Right ventricle myocardium inferior (tissue), 1 donor: ENCODE measurements around the gene NIPA2. TPM values are rescaled to one million over a fixed set of nuclear protein-coding genes. Genes with fewer than 3 reads are reported as not detected.
A peak's percentile ranks its signal among the peaks of the same experiment; 100 is the strongest.

Experiments used
- ATAC-seq: fragments of 200-7000 bp; cut with Tn5 transposase; one replicate; pipeline ENCODE4 v1.9.1; 2020; ENCODE audit warnings: mild to moderate bottlenecking, moderate library complexity
- DNase-seq: peaks from one replicate; pipeline ENCODE4 v3.0.0; 2021; ENCODE audit errors: missing footprints
- intact Hi-C: fragments of 100-400 bp; cut with DNase I; formaldehyde crosslinking; loops from one replicate; pipeline ENCODE4 v1.11.0; 2022
- total RNA-seq: library from RNA; stranded (reverse); fragmentation: NEBNext Ultra II Directional; extraction: Animal tissue kit (Norgen Biotek cat#: 25700); gene quantifications from one replicate; pipeline ENCODE4 v1.2.1, GENCODE V29; 2021
- donor health status: DM: no; HTN: yes; CAD: no; lungs with severe emphysema.

NIPA2 gene
- total RNA-seq, 1 donor from 2014 or later = 22.6 TPM

- ATAC-seq (no peak), DNase-seq (no peak)
- intact Hi-C loops = no loop called here
Measured at GRCh38 chr15:22823495-22824128, 14.9 kb upstream of the NIPA2 start.

- ATAC-seq (no peak), DNase-seq (no peak)
- intact Hi-C loops = no loop called here
Measured at GRCh38 chr15:22827125-22827524, 11.3 kb upstream of the NIPA2 start.

- ATAC-seq (no peak), DNase-seq (no peak)
- intact Hi-C loops = no loop called here
Measured at GRCh38 chr15:22831473-22831872, 7.0 kb upstream of the NIPA2 start.

- no peak for ATAC-seq
- intact Hi-C loops = no loop called here
- no peak for DNase-seq
Measured at GRCh38 chr15:22839046-22839695, 705 bp downstream of the NIPA2 start.

- DNase-seq (no peak), ATAC-seq (no peak)
- intact Hi-C loops = no loop called here
Measured at GRCh38 chr15:22844421-22845288, 6.2 kb downstream of the NIPA2 start.

GRCh38 chr15:22845289-22845900 lies 6.9 kb downstream of the NIPA2 start:
- ATAC-seq (no peak), DNase-seq (no peak)
- intact Hi-C loops = no loop called here

- intact Hi-C loops = no loop called here
- DNase-seq = no peak
- no peak for ATAC-seq
Measured at GRCh38 chr15:22846073-22846472, 7.6 kb downstream of the NIPA2 start.

GRCh38 chr15:22850055-22850454 lies 11.6 kb downstream of the NIPA2 start:
- no peak for DNase-seq
- ATAC-seq = no peak
- intact Hi-C loops = no loop called here

GRCh38 chr15:22851513-22851912 lies 13.0 kb downstream of the NIPA2 start:
- no peak for DNase-seq
- intact Hi-C loops = no loop called here
- no peak for ATAC-seq

- intact Hi-C loops = no loop called here
- ATAC-seq = no peak
Measured at GRCh38 chr15:22855791-22856190, 17.3 kb downstream of the NIPA2 start.

GRCh38 chr15:22856659-22857058 lies 18.2 kb downstream of the NIPA2 start:
- DNase-seq = no peak
- intact Hi-C loops = no loop called here
- ATAC-seq = no peak

More at GRCh38 chr15:22855791-22856190, 17.3 kb downstream of the NIPA2 start:
- DNase-seq = no peak

GRCh38 chr15:22861161-22861560 lies 22.7 kb downstream of the NIPA2 start:
- DNase-seq (no peak), ATAC-seq (no peak)
- intact Hi-C loops = no loop called here

GRCh38 chr15:22863356-22863755 lies 24.9 kb downstream of the NIPA2 start:
- ATAC-seq (peak; percentile 54), DNase-seq (no peak)
- intact Hi-C loops = no loop called here

GRCh38 chr15:22866079-22866478 lies 27.6 kb downstream of the NIPA2 start:
- intact Hi-C loops = no loop called here
- no peak for ATAC-seq

GRCh38 chr15:22867886-22868285 lies 29.4 kb downstream of the NIPA2 start:
- intact Hi-C loops = no loop called here
- DNase-seq (no peak), ATAC-seq (no peak)

More at GRCh38 chr15:22866079-22866478, 27.6 kb downstream of the NIPA2 start:
- DNase-seq = no peak

GRCh38 chr15:22868495-22868894 lies 30.0 kb downstream of the NIPA2 start:
- DNase-seq = no peak
- ATAC-seq = no peak
- intact Hi-C loops = no loop called here

- no peak for ATAC-seq
- no peak for DNase-seq
- intact Hi-C loops = no loop called here
Measured at GRCh38 chr15:22868928-22869327, 30.5 kb downstream of the NIPA2 start.

- no peak for DNase-seq
- ATAC-seq = no peak
- intact Hi-C loops = no loop called here
Measured at GRCh38 chr15:22869856-22870255, 31.4 kb downstream of the NIPA2 start.

GRCh38 chr15:22870865-22871264 lies 32.4 kb downstream of the NIPA2 start:
- DNase-seq (no peak), ATAC-seq (no peak)
- intact Hi-C loops = no loop called here
